ENCODE measurements around the gene NEO1.

DNA sequence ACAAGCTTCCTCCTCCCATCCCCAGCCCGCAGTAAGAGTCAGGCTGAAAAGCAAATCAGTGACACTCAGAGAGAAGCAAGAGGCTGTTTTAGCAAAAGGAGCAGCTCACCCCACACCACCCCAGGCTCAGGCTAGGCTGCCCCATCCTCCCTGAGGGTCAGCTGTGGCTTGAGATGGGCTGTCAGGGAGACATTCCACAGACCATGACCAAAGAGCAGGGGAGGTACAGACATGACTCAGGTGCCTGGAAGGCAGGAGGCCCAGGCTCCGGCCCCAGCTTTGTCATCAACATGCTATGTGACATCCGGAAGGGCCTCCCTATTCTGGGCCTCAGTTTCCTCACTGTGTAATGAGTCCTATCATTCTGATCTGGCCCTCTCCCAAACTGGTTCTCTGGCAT is 291.8 kb downstream of the NEO1 start:
- TF ChIP-seq, protein P1, sequence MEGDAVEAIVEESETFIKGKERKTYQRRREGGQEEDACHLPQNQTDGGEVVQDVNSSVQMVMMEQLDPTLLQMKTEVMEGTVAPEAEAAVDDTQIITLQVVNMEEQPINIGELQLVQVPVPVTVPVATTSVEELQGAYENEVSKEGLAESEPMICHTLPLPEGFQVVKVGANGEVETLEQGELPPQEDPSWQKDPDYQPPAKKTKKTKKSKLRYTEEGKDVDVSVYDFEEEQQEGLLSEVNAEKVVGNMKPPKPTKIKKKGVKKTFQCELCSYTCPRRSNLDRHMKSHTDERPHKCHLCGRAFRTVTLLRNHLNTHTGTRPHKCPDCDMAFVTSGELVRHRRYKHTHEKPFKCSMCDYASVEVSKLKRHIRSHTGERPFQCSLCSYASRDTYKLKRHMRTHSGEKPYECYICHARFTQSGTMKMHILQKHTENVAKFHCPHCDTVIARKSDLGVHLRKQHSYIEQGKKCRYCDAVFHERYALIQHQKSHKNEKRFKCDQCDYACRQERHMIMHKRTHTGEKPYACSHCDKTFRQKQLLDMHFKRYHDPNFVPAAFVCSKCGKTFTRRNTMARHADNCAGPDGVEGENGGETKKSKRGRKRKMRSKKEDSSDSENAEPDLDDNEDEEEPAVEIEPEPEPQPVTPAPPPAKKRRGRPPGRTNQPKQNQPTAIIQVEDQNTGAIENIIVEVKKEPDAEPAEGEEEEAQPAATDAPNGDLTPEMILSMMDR (IDR thresholded peaks at IDR 0.05) = no peak
- TF ChIP-seq POLR2A (IDR thresholded peaks at IDR 0.05) = no peak
